Ishikawa (cell line): ENCODE data around the gene SMPD4.
"Not testable (repeated sequence)": the region's sequence is repeated elsewhere in the genome, so short reads cannot be mapped to it uniquely, and the experiment has no call there.

Source experiments
- CEBPB ChIP-seq: IDR thresholded peaks from 2 replicates; pipeline ENCODE4 v1.6.1; 2012
- EP300 ChIP-seq: IDR thresholded peaks from 2 replicates; pipeline ENCODE4 v1.6.1; 2012; ENCODE audit warnings: borderline replicate concordance
- FOXM1 ChIP-seq: IDR thresholded peaks from 2 replicates; pipeline ENCODE4 v1.6.1; 2012; ENCODE audit warnings: low read depth, borderline replicate concordance
- REST ChIP-seq: IDR thresholded peaks from 2 replicates; pipeline ENCODE4 v1.6.1; 2012; ENCODE audit warnings: low read depth, mild to moderate bottlenecking
- TCF12 ChIP-seq: IDR thresholded peaks from 2 replicates; pipeline ENCODE4 v1.6.1; 2012; ENCODE audit warnings: low read depth
- TEAD4 ChIP-seq: IDR thresholded peaks from 2 replicates; pipeline ENCODE4 v1.6.1; 2012
- USF1 ChIP-seq: IDR thresholded peaks from 2 replicates; pipeline ENCODE4 v1.6.1; 2012
- YY1 ChIP-seq: IDR thresholded peaks from 2 replicates; pipeline ENCODE4 v1.6.1; 2012; ENCODE audit warnings: low read depth
- ZBTB7A ChIP-seq: IDR thresholded peaks from 2 replicates; pipeline ENCODE4 v1.6.1; 2012; ENCODE audit warnings: low read depth

- not testable (repeated sequence) for TF ChIP-seq REST, YY1, EP300, TCF12, CEBPB, TEAD4, FOXM1, USF1, ZBTB7A
Observed at GRCh38 chr2:130145006-130145414, 36.4 kb downstream of the SMPD4 start, which contains the start of gene CCDC74B.
